HG02852 (cell line): ENCODE results near the gene PLTP.
"Not testable (repeated sequence)": the region's sequence is repeated elsewhere in the genome, so short reads cannot be mapped to it uniquely, and the experiment has no call there.

Experiments used
- ATAC-seq: cut with Tn5 transposase; IDR thresholded peaks from one replicate; pipeline ENCODE4 v1.9.1; 2021; ENCODE audit warnings: mild to moderate bottlenecking, moderate library complexity; ENCODE audit not compliant: unreplicated experiment

The PLTP gene

DNA sequence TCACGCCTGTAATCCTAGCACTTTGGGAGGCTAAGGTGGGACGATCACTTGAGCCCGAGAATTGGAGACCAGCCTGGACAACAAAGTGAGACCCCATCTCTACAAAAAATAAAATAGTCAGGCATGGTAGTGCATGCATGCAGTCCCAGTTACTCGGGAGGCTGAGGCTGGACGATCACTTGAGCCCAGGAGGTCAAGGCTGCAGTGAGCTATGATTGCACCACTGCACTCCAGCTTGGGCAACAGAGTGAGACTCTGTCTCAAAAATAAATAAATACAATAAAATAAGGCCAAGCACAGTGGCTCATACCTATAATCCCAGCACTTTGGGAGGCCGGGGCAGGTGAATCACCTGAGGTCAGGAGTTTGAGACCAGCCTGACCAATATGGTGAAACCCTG, 10.6 kb downstream of the PLTP start:
- ATAC-seq, result not testable (repeated sequence)

DNA sequence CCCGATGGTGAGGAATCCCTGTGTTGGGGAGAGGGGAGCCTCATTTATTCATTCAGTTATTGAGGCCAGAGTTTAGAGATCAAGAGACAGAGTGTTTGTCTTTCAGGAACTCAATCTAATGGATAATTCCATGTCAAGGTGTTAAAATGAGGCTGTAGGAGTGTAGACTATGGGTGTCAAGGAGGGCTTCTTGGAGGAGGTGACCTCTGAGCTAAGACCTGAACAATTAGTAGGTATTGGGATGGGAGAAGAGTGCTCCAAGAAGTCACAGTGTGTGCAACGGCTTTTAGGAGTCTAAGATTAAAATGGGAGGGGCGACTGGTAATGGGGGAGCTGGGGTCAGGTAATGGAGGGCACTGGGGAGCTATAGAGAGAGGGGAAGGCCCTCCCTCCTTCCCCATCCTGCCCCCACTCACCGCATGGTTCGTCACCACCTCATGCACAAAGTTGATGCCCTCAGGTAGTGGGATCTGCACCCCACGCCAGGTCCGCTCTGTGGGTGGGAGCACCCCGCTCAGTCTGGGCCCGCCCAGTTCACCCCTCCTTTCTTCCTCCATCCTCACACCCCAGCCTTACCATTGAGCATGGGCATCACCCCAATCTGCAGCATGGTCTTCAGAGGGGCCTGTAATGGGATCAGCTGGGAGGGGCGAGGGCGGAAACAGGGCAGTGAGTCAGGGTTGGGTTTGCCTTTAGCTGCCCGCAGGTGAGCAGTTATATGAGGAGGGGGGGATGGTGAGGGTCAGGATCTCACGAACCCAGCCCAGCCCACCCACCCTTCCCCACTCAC, 12.7 kb downstream of the PLTP start:
- ATAC-seq, result no peak

DNA sequence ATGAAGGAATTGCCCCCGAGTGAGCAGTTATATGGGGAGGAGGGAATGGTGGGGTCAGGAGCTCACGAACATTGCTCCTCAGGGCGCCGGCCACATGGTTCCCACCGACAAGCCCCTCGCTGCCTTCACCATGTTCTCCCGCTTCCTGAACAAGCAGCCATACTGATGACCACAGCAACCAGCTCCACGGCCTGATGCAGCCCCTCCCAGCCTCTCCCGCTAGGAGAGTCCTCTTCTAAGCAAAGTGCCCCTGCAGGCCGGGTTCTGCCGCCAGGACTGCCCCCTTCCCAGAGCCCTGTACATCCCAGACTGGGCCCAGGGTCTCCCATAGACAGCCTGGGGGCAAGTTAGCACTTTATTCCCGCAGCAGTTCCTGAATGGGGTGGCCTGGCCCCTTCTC, 13.7 kb downstream of the PLTP start:
- ATAC-seq, result no peak

- ATAC-seq, result no peak
Observed at GRCh38 chr20:45897692-45898091, 14.3 kb downstream of the PLTP start.

GRCh38 chr20:45897289-45897688, 14.7 kb downstream of the PLTP start:
- no peak for ATAC-seq

GRCh38 chr20:45896641-45897161, 15.3 kb downstream of the PLTP start:
- ATAC-seq, result no peak

- ATAC-seq, result no peak
Observed at GRCh38 chr20:45894797-45895196, 17.2 kb downstream of the PLTP start.

DNA sequence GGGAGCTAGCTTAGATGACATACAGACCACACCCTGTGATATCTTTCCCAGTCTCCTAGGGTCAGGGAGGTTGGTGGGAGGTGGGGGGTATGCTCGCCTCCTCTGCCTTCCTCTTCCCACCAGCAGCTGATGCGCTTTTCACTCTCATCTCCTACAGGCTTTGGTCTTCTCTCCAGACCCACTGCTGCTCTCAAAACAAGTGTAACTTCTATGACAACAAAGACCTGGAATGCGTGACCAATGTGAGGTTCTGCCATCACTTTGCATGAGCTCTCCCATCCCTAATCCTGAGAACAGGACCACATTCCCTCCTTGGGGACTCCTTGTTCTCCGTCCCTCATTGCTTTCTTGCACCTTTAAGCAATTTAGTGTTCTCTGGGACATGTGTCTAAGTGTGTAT, 18.1 kb downstream of the PLTP start:
- no peak for ATAC-seq

DNA sequence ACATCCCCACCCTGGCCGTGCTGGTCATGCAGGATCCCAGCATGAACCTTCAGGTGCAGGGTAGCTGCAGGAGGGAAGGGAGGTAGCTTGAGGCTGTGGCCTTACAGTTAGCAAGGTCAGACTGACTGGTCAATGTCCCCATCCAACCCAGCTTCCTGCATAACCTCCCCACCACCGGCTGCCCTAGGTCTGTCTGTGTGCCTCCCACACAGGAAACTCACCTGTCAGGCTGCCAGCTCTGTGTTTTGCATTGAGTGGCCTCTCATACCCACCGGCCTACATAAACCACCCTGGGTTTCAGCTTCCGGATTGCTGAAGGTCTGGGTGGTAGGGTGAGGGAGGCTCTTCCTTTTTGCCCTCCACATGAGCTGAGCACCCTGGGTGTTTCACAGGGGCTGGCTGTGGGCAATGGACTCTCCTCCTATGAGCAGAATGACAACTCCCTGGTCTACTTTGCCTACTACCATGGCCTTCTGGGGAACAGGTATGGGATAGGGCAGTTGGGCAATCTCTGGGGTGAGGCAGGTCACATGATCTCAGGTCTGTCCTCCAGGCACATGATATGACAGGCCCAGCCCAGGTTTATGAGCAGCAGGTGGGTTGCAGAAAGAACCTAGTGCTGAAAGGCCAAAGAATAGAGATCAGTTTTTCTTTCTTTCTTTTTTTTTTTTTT, 19.0 kb downstream of the PLTP start:
- no peak for ATAC-seq

- no peak for ATAC-seq
Observed at GRCh38 chr20:45892049-45892825, 19.7 kb downstream of the PLTP start.

DNA sequence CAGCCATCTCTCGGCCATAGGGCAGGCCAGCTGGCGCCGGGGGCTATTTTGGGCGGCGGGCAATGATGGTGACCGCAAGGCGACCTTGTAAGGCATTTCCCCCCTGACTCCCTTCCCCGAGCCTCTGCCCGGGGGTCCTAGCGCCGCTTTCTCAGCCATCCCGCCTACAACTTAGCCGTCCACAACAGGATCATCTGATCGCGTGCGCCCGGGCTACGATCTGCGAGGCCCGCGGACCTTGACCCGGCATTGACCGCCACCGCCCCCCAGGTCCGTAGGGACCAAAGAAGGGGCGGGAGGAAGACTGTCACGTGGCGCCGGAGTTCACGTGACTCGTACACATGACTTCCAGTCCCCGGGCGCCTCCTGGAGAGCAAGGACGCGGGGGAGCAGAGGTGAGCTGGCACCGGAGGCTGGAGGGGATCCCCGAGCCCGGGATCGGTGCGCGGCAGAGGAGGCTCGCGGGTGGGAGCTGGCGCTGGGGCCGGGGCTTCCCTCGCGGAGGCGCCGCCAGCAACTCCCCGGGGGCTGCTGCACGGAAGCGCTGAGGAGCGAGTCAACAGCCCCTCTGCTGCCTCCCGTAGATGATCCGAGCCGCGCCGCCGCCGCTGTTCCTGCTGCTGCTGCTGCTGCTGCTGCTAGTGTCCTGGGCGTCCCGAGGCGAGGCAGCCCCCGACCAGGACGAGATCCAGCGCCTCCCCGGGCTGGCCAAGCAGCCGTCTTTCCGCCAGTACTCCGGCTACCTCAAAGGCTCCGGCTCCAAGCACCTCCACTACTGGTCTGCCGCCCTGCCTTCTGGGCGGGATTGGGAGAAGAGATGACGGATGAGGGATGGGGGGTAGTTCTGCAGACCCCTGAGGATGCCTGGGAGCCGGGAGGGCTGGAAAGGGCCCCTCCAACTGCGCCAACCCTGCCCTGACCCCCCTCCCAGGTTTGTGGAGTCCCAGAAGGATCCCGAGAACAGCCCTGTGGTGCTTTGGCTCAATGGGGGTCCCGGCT, 20.7 kb downstream of the PLTP start, which contains the start of the genes CTSA and NEURL2:
Gene CTSA, plus strand, starts transcription at position 351 of the 999 bp plus-strand sequence. Its CDS starts 234 bp downstream, at position 585.
Gene NEURL2, minus strand, starts transcription at position 224 of the 999 bp plus-strand sequence. Its CDS starts 217 bp downstream, at position 7.
- peak; percentile 81 for ATAC-seq

GRCh38 chr20:45890077-45890984, 21.6 kb downstream of the PLTP start:
- ATAC-seq, result peak; percentile 27

DNA sequence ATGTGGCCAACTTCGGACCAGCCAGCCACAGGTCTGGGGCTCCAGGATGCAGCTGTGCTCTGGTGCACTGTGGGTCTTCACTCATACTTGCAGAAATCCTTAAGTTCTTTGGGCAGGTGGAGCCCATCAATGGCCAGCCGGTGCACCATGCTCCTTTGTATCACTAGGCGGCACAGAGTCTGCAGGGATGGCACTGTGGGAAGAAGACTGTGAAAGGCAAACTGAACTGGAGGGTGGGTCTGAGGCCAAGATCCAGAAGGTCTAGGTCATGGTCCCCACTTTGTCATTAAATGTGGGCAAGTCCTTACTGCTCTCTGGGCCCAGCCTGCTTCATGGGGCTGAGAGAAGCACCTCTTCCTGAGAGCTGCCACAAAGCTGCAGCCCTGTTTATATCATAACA, 23.3 kb downstream of the PLTP start:
- ATAC-seq, result no peak

DNA sequence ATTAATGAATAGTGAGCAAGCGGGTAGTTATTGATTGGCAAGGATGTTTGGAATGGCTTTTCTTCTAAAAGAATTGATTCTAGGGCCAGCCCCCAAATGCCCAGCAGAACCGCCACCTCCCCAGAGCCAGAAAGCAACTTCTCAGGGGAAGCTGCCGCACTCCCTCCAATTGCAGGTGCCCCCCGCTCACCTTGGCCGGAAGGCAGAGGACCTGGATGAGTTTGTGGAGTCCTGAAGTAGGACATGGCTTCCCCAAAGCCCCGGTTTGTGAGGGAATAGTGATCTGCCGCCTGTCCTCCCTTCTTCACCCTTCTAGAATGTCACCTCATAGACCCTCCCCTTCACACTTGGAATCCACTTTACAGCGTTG, 24.6 kb downstream of the PLTP start, which contains the start of gene SPATA25:
Gene SPATA25, minus strand, starts transcription at position 277 of the 370 bp plus-strand sequence. Its CDS starts 32 bp downstream, at position 245.
- ATAC-seq, result no peak

GRCh38 chr20:45886590-45887345, 25.2 kb downstream of the PLTP start:
- ATAC-seq, result no peak

GRCh38 chr20:45883100-45883469, 28.9 kb downstream of the PLTP start:
- no peak for ATAC-seq

DNA sequence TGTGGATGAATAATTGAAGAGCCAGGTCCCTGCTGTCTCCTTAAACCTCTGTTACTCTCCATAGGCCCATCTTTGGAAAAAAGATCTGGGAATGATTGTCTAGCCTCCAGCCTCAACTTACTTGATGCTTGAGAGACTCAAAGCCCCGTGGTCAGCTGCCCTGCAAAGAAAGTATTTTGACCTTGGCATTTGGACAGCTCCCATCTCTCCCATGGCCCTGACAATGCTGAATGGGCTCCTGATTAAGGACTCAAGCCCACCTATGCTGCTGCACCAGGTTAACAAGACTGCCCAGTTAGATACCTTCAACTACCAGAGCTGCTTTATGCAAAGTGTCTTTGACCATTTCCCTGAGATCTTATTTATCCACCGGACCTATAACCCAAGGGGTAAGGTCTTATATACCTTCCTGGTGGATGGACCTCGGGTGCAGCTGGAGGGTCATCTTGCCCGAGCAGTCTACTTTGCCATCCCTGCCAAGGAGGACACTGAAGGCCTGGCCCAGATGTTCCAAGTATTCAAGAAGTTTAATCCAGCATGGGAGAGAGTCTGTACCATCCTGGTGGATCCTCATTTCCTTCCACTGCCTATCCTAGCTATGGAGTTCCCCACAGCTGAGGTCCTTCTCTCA, 29.4 kb downstream of the PLTP start:
- ATAC-seq, result no peak
